ENCODE measurements around the gene PEDS1.
"Not testable (repeated sequence)": the region's sequence is repeated elsewhere in the genome, so short reads cannot be mapped to it uniquely, and the experiment has no call there.

GRCh38 chr20:50137702-50138101, 15.8 kb downstream of the PEDS1 start:
- TF ChIP-seq ZNF596, SP7, CTCF (tag by site-specific recombination; IDR thresholded peaks at IDR 0.05): not testable (repeated sequence)
